HG03520 (cell line): Measurements from ENCODE around the gene CXCL8.

Experiments used
- ATAC-seq: cut with Tn5 transposase; IDR thresholded peaks from one replicate; pipeline ENCODE4 v1.9.1; 2021; ENCODE audit warnings: mild to moderate bottlenecking, moderate library complexity; ENCODE audit not compliant: unreplicated experiment

CXCL8 gene

GRCh38 chr4:73788411-73788810 lies 48.0 kb downstream of the CXCL8 start:
- no peak for ATAC-seq
